HG03025 (cell line): ENCODE measurements around the gene CHCHD6.

ENCODE experiments used
- ATAC-seq: cut with Tn5 transposase; IDR thresholded peaks from one replicate; pipeline ENCODE4 v1.9.1; 2021; ENCODE audit warnings: mild to moderate bottlenecking, moderate library complexity; ENCODE audit not compliant: unreplicated experiment, low FRiP score

CHCHD6 gene

DNA sequence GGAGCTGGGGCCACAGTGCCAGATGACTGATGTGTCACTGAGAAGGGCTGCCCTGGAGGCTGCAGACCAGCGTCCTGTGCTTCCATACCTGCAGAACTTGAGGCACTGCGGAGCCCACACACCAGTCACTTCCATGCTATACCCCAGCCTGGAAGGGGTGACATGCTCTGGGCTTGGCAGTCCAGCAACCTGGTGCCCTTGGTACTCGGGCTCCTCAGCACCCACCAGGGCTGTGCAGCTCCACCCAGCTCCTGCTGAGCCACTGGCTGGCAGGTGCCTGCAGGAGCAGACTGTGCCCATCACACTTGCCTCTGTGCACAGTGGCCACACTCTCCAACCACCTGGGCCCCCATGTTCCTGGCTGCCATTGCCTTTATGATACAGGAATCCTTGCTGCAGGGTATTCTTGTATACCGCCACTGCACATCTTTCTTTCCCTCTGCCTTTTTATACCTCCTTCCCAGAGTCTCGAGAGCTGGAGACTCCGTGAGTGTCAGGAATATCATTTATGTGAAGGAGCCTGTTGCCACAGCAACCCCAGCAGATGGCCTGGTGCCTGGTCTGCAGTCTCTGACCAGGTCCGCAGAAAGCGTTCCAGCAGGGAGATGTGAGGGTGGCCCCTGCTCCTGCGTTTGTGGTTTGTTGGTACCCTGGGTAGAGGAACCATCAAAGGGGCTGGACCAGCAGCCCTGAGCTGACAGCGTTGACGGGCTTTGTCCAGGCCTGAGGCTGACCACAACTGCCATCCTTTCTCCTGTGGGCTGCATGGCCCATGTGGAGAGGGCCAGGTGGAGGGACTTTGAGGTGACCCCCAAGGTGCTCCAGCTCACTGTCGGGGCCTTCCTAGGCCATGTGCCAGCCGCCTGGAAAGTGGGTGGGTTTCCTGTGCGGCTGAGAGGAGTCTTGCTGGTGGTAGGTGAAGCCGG lies 185.5 kb downstream of the CHCHD6 start:
- ATAC-seq: no peak

DNA sequence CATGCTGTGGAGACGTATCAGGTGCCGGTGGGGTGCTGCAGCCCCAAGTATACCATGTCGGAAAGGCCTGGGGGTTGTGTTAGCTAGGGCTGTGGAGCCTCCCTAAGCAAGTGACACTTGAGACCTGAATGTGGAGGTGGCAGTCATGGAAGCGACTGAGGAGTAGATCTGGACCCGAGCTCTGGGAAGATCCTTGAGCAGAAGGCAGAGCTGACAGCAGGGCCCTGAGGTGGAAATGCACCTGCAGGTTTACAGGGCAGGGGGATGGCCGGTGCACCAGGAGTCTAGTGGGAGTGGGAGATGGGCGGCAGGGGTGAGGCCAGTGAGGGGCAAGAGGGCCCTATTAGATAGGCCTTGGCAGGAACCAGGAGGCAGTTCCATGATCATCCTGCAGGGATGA lies 187.1 kb downstream of the CHCHD6 start:
- ATAC-seq: no peak

DNA sequence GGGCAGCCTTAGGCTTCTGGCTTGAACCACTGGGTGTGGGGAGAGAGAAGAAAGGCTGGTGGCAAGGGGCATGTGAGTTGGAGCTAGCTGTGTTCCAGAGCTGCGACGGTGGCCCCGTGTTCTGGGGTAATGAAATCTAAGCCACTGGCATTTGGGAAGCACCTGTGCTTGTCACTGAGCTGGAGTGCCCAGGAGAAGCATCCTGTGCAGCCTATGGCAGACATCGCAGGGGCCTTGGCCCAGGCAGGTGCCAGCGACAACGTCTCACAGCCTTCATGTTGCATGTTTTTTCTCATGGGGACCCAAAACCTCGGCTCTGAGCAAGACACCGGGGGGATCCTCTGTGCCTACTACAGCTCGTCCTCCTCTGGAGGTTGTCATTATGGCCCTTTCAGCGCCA lies 187.8 kb downstream of the CHCHD6 start:
- ATAC-seq: no peak

DNA sequence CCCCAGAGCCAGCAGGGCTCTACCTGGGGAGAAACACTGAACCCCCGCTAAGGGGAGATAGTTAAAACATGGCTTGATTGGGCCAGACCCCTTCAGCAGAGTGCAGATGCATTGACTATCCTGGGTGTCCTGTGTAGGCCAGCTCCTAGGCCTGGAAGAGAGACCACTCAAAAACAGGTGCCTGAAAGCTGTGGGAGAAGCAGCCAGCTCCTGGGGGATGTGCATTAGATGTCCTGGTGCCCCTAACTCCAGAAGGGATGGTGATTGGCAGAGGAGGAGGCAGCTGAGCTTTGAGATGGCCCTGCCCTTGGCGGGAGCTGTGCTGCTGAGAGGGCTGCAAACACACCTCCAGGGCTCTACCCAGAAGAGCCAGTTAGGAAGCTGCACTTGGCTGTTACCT lies 189.6 kb downstream of the CHCHD6 start:
- no peak for ATAC-seq

DNA sequence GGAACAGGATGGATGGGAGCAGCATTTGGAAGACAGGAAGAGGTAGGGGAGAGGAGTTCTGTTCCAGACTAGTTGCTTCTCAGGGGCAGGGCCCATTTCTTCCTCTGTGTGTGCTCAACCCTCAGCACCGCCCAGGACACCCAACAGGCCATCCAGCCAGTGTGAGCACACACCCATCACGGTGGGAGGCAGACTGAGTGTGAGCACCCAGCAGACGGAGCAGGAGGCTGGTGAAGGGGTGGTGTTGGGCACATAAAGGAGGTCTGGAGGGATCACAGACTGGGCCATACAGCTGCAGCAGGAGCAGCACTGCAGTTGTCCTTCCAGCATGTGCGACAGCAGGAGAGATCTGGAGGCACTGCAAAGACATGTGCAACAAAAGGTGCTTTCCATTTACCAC lies 190.4 kb downstream of the CHCHD6 start:
- no peak for ATAC-seq

DNA sequence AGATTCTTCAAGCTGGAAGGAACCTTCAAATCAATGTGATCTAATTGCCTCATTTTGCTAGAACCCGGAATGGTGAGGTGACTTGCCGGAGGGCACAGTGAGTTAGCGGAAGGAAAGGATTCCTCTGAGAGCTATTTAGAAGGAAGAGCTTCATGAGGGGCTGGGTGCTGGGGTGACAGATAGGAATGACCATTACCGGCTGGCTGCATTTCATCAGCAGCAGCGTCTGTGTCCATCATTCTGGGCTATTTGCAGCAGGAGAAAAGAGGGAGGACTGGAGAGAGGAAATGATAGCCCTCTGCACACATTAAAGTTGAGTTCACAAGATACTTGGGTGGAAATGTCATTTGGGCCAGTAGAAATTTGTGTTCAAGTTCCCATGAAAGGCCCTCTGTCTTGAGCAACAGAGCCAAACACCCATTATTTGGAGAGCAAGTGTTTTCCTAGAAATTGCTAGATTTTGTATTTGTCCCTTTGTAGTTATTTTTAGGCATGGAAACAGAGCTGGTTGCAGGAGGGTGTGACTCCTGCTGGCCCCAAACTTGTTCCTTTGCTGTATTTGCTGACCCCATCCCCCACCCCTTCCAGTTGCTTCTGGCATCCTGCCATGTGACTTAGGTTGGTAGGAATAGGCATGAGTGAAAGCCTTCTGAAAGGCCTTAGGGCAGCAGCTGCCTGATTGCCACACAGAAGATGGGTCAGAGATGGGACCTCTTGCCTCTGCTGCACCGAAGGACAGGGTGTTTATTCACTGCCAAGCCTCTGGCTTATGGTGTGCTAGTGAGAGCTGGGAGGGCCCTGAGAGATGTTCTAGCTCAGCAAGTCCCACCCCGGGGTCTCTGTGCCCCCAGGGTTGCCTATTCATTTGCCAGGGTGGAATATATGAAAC lies 191.4 kb downstream of the CHCHD6 start:
- no peak for ATAC-seq

DNA sequence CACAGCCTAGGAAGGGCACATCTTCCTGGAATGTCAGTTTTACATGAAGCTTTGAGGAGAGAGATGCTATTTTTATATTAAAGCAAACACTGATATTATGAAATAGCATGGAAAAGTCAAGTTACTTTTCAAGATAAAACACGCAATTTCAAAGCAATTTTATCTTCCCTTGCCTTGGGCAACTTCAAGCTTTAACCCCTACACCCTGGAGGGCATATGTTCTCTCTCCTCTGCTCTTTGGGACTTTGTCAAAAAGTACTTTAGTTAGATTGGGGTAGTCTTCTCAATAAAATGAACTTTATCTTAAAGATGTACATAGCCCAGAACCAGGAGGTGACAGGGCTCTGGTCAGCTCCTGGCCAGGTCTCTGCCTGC lies 192.0 kb downstream of the CHCHD6 start:
- ATAC-seq: no peak

DNA sequence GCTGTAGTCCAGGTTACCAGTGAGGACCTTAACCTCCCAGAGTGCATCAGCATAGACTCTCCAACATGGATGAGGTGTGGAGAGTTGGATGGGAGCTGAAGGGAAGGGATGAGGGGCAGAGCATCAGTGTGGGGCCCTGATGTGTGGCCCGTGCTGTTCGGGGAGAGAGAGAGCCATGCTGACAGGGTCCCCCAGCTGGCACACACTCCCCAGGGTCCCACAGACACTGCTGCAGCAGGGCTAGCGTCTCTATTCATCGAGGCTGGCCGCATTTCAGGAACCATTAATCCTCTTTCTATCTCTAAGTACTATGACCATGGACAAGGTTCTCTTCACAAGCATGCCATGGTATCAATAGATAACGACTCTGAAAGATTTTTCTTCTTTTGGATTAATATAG lies 192.9 kb downstream of the CHCHD6 start:
- no peak for ATAC-seq

DNA sequence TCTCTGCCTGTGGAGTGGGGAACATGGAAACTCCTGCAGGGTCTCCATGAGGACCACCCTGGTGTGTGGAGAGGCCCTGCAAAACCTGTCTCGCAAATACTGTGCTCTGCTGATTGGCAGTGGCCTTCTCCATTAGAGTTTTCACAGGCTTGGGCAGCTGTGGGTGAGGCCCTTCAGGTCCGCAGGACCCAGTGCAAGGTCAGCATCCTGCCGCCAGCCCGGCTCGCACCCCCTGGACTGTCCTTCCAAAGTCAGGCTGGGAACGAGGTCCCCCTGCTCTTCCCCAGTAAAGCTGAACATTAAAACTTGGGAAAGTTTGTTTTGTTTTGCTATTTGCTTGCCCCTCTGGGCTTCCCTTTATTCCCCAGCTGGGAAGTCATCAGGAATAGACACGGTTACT lies 193.9 kb downstream of the CHCHD6 start:
- no peak for ATAC-seq

DNA sequence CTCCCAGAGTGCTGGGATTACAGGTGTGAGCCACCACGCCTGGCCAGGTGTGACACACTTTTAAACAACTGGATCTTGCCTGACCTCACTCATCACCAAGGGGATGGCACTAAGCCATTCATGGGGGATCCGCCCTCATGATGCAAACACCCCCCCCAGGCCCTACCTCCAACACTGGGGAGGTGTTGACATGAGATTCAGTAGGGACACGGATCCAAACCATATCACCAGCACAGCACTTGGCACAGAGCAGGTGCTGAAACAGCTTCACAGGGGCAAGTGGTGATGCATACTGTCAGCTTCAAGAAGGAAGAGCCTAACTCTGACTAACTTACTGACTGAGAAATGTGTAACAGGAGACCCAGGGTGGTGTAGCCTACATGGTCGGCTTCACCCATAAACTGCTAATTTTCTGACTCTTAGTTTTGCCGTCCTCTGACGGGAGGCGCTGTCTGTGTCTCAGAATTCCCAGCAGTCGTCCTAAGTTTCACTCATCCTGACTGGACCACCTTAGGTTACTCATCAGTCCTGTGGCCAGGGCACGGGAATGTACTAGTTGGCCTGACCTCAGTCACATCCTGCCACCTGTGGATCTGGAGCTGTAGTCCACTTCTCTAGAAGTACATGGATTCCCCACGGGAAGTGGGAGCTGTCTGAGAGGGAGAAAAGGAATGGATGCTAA lies 197.0 kb downstream of the CHCHD6 start:
- no peak for ATAC-seq

DNA sequence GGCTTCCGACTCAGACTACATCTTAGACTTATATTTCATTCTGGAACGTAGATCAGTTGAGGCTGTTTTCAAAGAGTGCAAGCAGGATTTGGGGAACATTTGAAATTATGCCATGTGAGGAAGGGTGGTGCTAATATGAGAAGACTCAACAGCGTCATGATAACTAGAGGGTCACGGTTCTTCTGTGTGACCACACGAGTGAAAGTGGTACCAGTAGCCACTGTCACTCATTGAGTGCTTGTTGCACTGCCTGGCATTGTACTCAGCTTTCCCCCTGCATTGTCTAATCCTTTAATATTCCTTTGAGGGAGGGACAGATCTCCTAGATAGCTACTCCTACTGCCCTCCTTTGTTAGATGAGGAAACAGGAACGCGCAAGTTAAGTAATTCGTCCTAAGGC lies 197.6 kb downstream of the CHCHD6 start:
- no peak for ATAC-seq

DNA sequence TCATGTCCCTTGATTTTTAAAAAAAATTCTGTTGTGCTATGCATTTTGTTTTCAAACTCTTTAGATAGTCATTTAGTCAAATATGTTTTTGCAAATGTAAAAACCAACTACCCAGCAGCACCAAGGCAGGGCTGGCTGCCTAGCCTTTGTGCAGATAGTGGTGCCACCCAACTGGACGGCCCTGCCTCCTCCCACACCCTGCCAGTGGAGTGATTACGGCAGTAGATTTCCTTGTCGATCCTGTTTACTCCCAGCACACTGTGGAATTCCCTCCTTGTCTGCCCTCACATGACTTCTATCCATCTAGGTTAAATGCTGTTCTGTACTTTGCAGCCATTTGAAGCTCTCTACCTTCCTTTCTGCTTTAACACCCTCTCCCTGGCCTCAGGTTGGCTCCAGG lies 199.5 kb downstream of the CHCHD6 start:
- no peak for ATAC-seq

DNA sequence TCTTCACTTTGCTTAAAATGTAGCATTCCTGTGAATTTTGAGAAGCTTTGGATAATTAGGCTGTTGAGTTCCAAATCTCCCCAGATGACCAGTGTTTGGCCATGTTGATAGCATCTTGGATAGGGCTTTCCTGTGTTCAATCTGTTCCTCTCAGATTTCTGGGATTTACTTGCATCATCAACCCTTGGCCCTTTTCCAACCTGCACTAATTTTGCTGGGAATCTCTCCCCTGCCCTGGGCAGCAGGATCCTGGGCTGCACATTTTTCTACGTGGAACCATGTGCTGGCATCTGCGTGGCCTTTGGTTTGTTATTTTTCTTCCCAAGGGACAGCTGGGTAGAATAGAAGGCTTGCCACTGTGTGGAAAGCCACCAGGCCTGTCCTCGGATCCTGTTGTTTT lies 203.5 kb downstream of the CHCHD6 start:
- no peak for ATAC-seq

DNA sequence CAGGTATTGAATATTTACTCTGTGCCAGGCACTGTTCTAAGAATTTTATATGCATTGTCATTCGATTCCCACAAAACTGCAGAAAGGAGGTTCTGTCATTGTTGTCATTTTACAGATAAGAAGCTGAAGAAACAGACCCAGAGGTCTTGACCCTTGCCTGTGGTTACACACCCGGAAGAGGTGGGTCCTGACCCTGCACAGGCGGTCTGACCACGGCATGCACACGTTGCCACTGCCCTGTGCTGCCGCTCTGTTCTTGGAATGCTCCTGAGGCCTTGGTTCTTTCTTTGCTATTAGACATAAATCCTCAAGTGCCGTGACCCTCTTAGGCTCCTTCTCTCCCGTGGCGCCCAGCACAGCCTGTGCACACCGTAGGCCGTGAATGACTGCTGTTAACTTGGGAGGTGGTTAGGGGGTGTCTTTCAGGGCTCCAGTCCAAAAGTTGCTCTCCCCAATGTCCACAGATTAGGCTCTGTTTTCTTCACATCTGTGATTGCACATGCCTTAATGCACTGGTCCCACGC lies 204.8 kb downstream of the CHCHD6 start:
- no peak for ATAC-seq

DNA sequence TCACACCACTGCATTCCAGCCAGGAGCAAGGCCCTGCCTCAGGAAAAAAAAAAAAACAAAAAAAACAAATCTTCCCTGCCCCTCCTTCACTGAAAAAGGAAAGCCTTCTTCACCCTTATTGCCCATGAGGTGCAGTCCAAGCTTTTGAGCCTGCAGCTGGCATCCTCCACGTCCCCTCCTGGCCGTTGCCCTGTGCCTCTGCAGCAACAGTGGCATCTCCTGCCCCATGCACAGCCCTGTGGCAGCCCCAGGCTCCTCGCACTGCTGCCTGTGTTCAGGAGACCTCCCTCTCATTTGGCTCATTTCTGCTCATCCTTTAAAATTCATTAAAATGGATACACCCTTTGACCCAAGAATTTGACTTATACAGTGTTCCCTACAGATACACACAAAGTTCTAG lies 206.2 kb downstream of the CHCHD6 start:
- no peak for ATAC-seq

DNA sequence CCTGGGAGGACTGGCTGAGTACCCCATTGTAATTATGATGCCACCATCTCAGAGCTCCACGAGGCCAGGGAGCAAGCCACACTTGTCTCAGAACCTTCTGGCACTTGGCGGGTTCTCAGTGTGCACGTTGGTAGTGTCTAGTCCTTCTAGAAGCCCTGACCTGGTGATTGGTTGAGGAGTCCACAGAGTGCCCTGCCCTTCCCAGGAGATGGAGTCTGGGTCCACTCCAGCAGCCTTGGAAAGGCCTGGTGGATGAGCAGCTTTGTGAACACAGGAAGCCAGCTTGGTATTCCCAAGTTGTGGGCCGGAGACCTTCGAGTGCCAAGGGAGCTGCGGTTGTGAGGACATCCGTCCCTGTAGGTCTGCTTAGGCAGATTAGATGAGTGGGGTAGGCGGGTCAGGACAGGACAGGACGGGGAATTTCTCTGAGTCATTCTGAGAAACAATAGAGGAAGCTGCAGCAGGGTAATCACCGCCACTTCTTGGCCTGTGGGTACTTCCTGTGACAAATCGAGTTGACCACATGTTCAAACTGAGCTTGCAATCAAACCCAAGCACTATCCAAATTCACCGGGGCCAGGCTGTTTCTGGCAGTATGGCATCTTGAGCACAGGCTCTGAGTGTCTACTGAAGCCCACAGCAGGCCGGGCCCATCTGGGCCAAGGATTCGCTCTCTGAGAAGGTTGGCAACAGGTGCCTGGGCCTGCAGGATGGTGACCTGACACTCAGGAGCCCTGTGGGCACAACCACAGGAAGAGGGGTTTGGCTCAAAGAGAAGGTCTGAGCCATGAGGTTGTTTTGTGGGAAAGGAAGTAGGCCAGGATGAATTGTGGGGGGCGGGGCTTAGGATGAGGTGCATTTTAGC lies 207.4 kb downstream of the CHCHD6 start:
- ATAC-seq: peak; percentile 97

DNA sequence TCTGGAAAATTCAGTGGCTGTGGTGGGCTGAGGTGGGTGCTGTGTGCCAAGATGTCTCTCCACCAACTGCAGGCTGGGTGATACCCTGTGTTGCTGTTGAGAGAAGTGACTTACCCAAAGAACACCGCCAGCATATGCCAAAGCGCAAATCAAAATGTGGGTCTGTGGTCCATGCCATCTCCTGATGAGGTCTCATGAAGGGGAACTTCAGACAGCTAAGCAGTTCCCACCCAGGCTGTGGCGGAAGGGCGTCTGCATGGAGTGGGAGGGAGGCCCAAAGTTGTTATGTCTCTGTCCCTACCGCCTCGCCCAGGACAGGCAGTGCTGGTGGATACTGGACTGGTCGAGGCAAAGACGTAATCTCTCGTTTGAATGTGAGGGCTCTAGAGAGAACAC lies 208.0 kb downstream of the CHCHD6 start:
- ATAC-seq: no peak

DNA sequence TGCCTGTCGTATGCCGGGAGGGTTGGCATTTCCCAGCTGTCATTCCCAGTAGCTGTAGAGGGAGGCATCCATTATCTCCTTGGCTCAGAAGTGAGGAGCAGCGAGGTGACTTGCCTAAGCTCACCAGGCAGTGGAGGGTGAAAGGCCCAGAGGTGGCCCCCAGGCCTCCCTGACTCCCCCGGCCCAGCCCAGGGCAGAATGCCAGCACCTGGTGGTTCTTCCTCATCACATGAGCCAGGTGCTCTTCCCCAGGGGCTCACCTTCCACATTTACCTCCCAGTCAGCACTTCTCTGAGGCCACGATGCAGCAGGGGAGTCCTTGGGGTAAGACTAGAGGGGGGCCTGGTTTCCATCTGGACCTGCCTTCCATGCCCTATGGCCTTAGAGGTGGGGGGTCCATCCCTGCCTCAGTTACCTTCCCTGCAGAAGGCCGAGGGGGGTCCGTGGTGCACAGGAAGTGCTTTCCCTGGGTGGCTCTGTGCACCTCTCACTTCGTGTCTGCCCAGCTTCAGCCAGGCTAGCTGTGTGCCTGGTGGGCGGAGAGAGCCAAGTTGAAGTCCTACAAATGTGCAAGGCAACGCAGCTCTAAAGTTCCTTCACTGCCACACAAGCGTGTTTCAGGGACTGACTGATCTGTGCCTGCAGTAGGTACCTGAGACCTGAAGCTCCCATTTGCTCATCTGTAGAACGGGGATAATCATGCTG lies 208.6 kb downstream of the CHCHD6 start:
- no peak for ATAC-seq

DNA sequence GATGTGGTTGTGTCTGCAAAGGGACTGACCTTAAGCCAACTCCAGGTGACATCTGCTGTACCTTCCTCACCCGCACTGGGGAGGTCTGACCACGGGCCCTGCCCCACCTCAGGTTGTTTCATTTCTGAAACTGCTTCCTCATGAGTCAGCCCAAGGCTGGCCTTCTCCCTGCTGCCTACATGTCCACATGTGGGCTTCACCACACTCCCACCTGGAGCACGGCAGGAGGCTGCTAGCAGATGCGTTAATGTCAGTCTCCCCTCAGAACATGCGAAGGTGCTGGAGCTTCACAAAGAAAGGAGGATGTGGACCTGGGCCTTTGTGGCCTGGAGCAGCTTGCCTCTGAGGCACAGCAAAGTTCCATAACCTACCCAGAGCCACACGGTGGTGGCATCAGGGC lies 209.5 kb downstream of the CHCHD6 start:
- ATAC-seq: no peak
